ENCODE results near the gene TMEM30A. TPM values are rescaled to one million over a fixed set of nuclear protein-coding genes. Genes with fewer than 3 reads are reported as not detected.

TMEM30A gene
- total and polyA plus RNA-seq, 2 donors = 40.6 to 45.8 TPM

DNA sequence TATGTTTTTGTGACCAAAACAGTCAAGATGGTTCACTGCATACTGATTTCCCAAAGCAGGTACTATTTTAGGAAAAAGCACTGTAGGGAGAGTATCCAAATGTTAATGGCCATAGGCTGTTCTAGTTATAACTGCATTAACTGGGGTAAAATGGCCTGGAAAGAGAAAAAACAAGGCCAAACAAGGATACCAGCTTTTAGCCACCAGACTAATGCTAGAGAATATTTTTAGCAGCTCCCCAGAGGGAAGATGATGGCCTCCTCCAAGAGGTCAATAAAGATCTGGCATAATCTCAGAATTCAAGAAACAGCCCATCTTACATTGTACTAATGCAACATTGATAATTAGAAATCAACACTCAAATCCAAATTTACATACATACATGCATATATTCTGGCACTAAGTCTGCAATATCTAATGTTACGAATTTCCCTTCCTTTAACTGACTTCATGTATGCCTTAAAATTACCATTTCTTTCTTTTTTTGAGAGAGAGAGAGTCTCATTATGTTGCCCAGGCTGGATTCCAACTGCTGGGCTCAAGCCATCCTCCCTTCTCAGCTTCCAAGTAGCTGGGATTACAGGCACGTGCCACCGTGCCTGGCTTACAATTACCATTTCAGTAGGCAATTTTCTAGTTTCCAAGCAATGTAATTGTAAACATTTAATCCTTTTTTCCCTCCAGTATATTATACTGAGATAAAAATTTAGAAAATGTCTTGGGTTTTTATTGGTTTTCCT, 50.3 kb downstream of the TMEM30A start:
- DNase-seq (ENCODE audit: low read depth in 6 of 9, low spot score in 9 of 9) = no peak
- H3K4me3 ChIP-seq (ENCODE audit: low read length in 2 of 2) = no peak overlapping the region
- H3K27me3 ChIP-seq (ENCODE audit: control insufficient read depth in 2 of 2, insufficient read depth in 1 of 2, low read length in 1 of 2) = no peaks in the 10 kb centered on the region
- peaks cover 13 to 21% of the 10 kb centered on the region in 2 donors for H3K36me3 ChIP-seq (ENCODE audit: control insufficient read depth in 2 of 2, insufficient read depth in 2 of 2, low read length in 1 of 2)
- no peak overlapping the region for H3K27ac ChIP-seq (ENCODE audit: low read depth in 1 of 2, low read length in 1 of 2)
- WGBS = 96% methylated on average over 3 of the region's 3 CpGs
- no peaks in the 10 kb centered on the region for H3K4me1 ChIP-seq (ENCODE audit: control insufficient read depth in 2 of 2, insufficient read depth in 2 of 2, low read length in 2 of 2)
- no peaks in the 10 kb centered on the region for H3K9me3 ChIP-seq (ENCODE audit: control insufficient read depth in 2 of 2, insufficient read depth in 1 of 2, low read length in 1 of 2)

DNA sequence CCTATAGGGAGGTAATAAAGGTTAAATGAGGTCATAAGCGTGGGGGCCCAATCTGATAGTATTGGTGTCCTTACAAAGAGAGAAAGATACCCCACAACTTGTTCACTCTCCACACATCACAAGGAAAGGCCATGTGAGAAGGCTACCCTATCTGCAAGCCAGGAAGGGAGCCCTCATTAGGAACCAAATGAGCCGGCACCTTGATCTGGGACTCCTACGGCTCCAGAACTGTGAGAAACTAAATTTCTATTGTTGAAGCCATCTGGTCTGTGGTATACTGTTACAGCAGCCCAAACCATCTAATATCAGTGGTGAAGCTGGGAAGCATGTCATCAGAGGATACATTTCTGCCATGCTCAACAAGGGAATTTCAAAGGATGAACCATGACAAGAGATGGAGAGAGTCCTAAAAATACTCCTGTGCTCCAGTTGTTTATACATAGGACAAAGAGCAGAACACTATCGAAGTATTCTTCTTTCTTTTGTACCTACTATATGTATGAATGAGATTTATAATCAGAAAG, 51.4 kb downstream of the TMEM30A start:
- no peaks in the 10 kb centered on the region for H3K27me3 ChIP-seq (ENCODE audit: control insufficient read depth in 2 of 2, insufficient read depth in 1 of 2, low read length in 1 of 2)
- H3K4me1 ChIP-seq (ENCODE audit: control insufficient read depth in 2 of 2, insufficient read depth in 2 of 2, low read length in 2 of 2) = no peaks in the 10 kb centered on the region
- H3K9me3 ChIP-seq (ENCODE audit: control insufficient read depth in 2 of 2, insufficient read depth in 1 of 2, low read length in 1 of 2) = no peaks in the 10 kb centered on the region
- 96% methylated on average over 4 of the region's 4 CpGs for WGBS
- no peak for DNase-seq (ENCODE audit: low read depth in 6 of 9, low spot score in 9 of 9)
- H3K27ac ChIP-seq (ENCODE audit: low read depth in 1 of 2, low read length in 1 of 2) = no peak overlapping the region
- no peak overlapping the region for H3K4me3 ChIP-seq (ENCODE audit: low read length in 2 of 2)
- H3K36me3 ChIP-seq (ENCODE audit: control insufficient read depth in 2 of 2, insufficient read depth in 2 of 2, low read length in 1 of 2) = peaks cover 6 to 14% of the 10 kb centered on the region in 2 donors

DNA sequence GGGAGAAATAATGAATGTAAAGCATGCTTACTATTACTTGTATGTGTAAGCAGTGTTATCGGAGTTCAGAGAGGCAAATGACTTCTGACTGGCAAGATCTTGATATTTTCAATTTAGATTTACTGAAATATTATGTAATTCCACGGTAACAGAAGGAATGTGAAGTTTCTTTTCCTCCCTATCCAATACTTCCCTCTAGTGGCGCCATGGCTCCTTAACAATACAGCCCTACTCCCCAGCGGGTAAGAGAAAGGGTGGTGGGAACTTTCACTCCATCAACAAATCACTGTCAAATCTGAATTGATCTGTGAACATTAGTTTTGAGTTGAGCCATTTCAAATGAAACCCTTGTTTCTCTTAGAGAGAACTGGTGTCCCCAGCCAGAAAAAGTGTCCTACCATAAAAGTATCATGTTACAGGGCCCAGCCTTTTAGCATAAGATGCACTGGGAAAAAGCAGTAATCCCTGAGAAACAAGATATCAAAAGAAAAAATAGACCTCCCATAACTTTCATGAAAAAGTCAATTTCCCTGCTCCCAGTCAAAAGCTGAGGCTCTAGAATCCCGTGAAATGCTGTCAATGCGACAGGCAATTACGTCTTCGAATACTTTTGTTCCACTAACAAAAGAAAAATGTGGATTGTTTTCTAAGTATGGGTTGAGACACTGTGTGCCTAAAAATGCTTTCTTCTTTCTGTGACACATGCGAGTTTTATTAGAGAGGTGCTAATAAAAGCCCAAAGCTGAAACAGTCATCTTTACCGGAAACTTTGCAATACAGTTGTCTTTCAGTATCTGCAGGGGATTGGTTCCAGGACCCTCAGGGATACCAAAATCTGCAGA, 53.9 kb downstream of the TMEM30A start:
- Histone ChIP-seq H3K4me1 (ENCODE audit: control insufficient read depth in 2 of 2, insufficient read depth in 2 of 2, low read length in 2 of 2) (no peaks in the 10 kb centered on the region), H3K4me3 (ENCODE audit: low read length in 2 of 2) (no peak overlapping the region), H3K27ac (ENCODE audit: low read depth in 1 of 2, low read length in 1 of 2) (no peak overlapping the region), H3K9me3 (ENCODE audit: control insufficient read depth in 2 of 2, insufficient read depth in 1 of 2, low read length in 1 of 2) (no peaks in the 10 kb centered on the region), H3K36me3 (ENCODE audit: control insufficient read depth in 2 of 2, insufficient read depth in 2 of 2, low read length in 1 of 2) (no peaks in the 10 kb centered on the region), H3K27me3 (ENCODE audit: control insufficient read depth in 2 of 2, insufficient read depth in 1 of 2, low read length in 1 of 2) (no peaks in the 10 kb centered on the region)
- WGBS = 73% methylated on average over 10 of the region's 10 CpGs
- DNase-seq (ENCODE audit: low read depth in 6 of 9, low spot score in 9 of 9) = no peak

DNA sequence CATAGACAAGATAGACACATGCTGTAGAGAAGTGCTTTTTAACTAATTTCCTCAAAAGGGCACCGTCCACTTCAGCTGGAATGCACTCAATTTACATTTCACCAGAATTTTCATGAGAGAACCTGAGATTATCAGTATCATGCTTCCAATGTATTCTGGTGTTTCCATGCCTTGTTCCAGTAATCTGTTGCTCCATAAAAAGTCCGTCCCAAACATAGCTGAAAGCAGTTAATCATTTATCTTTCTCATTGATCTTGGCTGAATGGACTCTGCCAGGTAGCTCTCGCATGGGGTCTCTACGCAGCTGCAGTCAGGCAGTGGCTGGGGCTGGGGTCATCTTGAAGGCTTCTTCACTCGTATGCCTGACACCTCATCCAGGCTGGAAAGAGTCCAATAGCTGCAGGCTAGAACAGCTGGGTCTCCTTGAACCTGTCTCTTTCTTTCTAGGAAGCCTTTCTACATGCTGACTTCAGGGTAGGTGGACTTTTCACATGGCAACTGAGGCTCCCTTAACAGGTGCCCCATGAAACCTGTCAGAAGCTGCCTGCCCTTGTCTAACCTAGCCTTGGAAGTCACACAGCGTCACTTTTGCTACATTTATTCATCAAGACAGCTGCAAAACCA, 60.2 kb downstream of the TMEM30A start:
- Histone ChIP-seq H3K36me3 (ENCODE audit: control insufficient read depth in 2 of 2, insufficient read depth in 2 of 2, low read length in 1 of 2) (no peaks in the 10 kb centered on the region), H3K4me3 (ENCODE audit: low read length in 2 of 2) (no peak overlapping the region), H3K4me1 (ENCODE audit: control insufficient read depth in 2 of 2, insufficient read depth in 2 of 2, low read length in 2 of 2) (no peaks in the 10 kb centered on the region), H3K9me3 (ENCODE audit: control insufficient read depth in 2 of 2, insufficient read depth in 1 of 2, low read length in 1 of 2) (no peaks in the 10 kb centered on the region), H3K27me3 (ENCODE audit: control insufficient read depth in 2 of 2, insufficient read depth in 1 of 2, low read length in 1 of 2) (no peaks in the 10 kb centered on the region), H3K27ac (ENCODE audit: low read depth in 1 of 2, low read length in 1 of 2) (no peak overlapping the region)
- DNase-seq (ENCODE audit: low read depth in 6 of 9, low spot score in 9 of 9) = no peak
- WGBS = 91% methylated on average over 6 of the region's 6 CpGs

DNA sequence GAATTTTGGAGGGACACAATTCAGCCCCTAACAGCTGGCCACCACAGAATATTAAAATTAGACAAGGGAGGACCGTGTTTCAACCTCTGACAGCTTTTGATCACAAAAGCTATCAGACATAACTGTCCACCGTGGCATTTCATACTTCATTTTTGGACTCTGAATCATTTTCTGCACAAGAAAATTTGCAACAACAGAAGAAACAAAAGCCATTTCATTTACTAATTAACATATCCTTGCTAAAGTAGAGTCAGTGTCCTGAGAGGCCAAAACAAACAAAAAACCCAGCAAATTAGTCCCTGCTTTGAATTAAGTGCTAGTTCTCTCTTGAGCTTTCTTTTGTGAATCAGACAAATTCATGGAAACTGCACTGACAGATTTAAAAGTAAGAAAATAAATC, 61.2 kb downstream of the TMEM30A start:
- Histone ChIP-seq H3K4me3 (ENCODE audit: low read length in 2 of 2) (no peak overlapping the region), H3K27me3 (ENCODE audit: control insufficient read depth in 2 of 2, insufficient read depth in 1 of 2, low read length in 1 of 2) (no peaks in the 10 kb centered on the region), H3K27ac (ENCODE audit: low read depth in 1 of 2, low read length in 1 of 2) (no peak overlapping the region), H3K9me3 (ENCODE audit: control insufficient read depth in 2 of 2, insufficient read depth in 1 of 2, low read length in 1 of 2) (no peaks in the 10 kb centered on the region), H3K4me1 (ENCODE audit: control insufficient read depth in 2 of 2, insufficient read depth in 2 of 2, low read length in 2 of 2) (no peaks in the 10 kb centered on the region), H3K36me3 (ENCODE audit: control insufficient read depth in 2 of 2, insufficient read depth in 2 of 2, low read length in 1 of 2) (no peaks in the 10 kb centered on the region)
- 88% methylated on average over 2 of the region's 2 CpGs for WGBS
- no peak for DNase-seq (ENCODE audit: low read depth in 6 of 9, low spot score in 9 of 9)

DNA sequence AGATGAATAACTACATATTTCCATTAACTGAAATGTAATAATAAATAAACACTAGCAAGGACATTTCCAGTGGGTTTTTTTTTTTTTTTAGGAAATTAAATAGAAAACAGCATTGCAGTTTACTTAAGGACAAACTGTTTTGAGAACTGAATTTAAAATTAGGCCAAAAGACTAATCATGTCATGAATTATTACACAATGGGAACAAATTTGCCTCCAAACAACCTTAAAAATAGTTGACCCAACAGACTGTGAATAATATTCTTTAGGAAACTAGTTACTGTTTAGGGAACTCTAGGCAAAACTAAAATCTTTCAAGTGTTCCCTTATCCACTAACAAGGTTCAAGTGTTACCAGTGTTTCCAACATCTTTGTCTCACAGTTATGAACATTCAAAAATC, 62.3 kb downstream of the TMEM30A start:
- Histone ChIP-seq H3K27me3 (ENCODE audit: control insufficient read depth in 2 of 2, insufficient read depth in 1 of 2, low read length in 1 of 2) (no peaks in the 10 kb centered on the region), H3K4me1 (ENCODE audit: control insufficient read depth in 2 of 2, insufficient read depth in 2 of 2, low read length in 2 of 2) (no peaks in the 10 kb centered on the region), H3K27ac (ENCODE audit: low read depth in 1 of 2, low read length in 1 of 2) (no peak overlapping the region), H3K4me3 (ENCODE audit: low read length in 2 of 2) (no peak overlapping the region), H3K36me3 (ENCODE audit: control insufficient read depth in 2 of 2, insufficient read depth in 2 of 2, low read length in 1 of 2) (no peaks in the 10 kb centered on the region), H3K9me3 (ENCODE audit: control insufficient read depth in 2 of 2, insufficient read depth in 1 of 2, low read length in 1 of 2) (no peaks in the 10 kb centered on the region)
- DNase-seq (ENCODE audit: low read depth in 6 of 9, low spot score in 9 of 9) = no peak

DNA sequence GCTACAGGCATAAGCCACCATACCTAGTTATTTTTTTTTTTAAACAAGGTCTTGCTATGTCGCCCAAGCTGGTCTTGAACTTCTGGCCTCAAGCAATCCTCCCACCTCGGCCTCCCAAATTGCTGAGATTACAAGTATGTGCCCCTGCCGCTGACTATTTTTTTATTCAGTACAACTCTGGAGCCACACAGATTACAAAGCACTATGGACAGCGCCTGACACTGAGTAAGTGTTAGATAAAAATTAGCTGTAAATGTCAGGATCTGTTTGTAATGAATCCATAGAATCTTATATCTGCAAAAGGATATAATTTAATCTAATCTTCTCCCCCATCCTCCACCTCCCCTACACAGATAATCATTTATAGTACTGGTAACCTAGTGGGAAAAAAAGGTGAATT, 63.5 kb downstream of the TMEM30A start:
- DNase-seq (ENCODE audit: low read depth in 6 of 9, low spot score in 9 of 9) = no peak
- Histone ChIP-seq H3K36me3 (ENCODE audit: control insufficient read depth in 2 of 2, insufficient read depth in 2 of 2, low read length in 1 of 2) (no peaks in the 10 kb centered on the region), H3K27me3 (ENCODE audit: control insufficient read depth in 2 of 2, insufficient read depth in 1 of 2, low read length in 1 of 2) (no peaks in the 10 kb centered on the region), H3K27ac (ENCODE audit: low read depth in 1 of 2, low read length in 1 of 2) (no peak overlapping the region), H3K9me3 (ENCODE audit: control insufficient read depth in 2 of 2, insufficient read depth in 1 of 2, low read length in 1 of 2) (no peaks in the 10 kb centered on the region), H3K4me1 (ENCODE audit: control insufficient read depth in 2 of 2, insufficient read depth in 2 of 2, low read length in 2 of 2) (no peaks in the 10 kb centered on the region), H3K4me3 (ENCODE audit: low read length in 2 of 2) (no peak overlapping the region)
- WGBS = 96% methylated on average over 4 of the region's 4 CpGs

DNA sequence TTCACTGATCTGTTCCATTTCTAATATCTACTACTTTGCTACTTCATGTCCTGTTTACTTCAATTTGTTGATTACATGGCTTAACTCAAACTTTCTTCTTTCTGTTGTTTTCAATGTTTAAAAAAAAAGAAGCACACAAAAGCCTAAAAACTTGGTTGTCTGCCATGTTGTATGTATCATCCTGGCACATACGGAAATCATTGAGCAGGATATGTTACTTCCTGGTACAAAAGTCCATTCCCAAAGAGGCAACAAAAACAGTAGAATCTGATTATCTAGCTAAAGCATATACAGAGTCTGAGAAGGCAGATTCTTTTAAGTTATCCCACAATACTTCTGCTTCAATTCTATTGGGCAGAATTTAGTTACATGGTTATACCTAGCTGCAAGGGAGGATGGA, 64.2 kb downstream of the TMEM30A start:
- DNase-seq (ENCODE audit: low read depth in 6 of 9, low spot score in 9 of 9) = no peak

DNA sequence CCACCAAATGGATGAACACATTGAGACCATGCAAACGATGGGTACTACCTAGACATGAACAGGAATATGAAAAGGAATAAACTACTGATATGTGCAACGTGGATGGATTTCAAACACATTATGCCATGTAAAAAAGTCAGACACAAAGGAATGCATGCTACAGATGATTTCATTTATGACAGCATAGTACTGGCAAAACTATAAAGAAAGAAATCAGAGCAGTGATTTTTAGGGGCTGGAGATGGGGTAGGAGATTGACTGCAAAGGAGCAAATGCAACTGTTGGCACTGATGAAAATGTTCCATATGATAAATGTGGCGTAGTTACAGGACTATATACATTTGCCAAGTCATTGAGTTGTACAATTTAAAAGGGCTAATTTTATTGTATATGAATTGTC, 65.3 kb downstream of the TMEM30A start:
- Histone ChIP-seq H3K36me3 (ENCODE audit: control insufficient read depth in 2 of 2, insufficient read depth in 2 of 2, low read length in 1 of 2) (no peaks in the 10 kb centered on the region), H3K4me1 (ENCODE audit: control insufficient read depth in 2 of 2, insufficient read depth in 2 of 2, low read length in 2 of 2) (no peaks in the 10 kb centered on the region), H3K4me3 (ENCODE audit: low read length in 2 of 2) (no peak overlapping the region), H3K9me3 (ENCODE audit: control insufficient read depth in 2 of 2, insufficient read depth in 1 of 2, low read length in 1 of 2) (no peaks in the 10 kb centered on the region), H3K27ac (ENCODE audit: low read depth in 1 of 2, low read length in 1 of 2) (no peak overlapping the region), H3K27me3 (ENCODE audit: control insufficient read depth in 2 of 2, insufficient read depth in 1 of 2, low read length in 1 of 2) (no peaks in the 10 kb centered on the region)
- 91% methylated on average over 3 of the region's 3 CpGs for WGBS
- no peak for DNase-seq (ENCODE audit: low read depth in 6 of 9, low spot score in 9 of 9)

More for the DNA sequence above, 64.2 kb downstream of the TMEM30A start:
- Histone ChIP-seq H3K4me1 (ENCODE audit: control insufficient read depth in 2 of 2, insufficient read depth in 2 of 2, low read length in 2 of 2) (no peaks in the 10 kb centered on the region), H3K27ac (ENCODE audit: low read depth in 1 of 2, low read length in 1 of 2) (no peak overlapping the region), H3K4me3 (ENCODE audit: low read length in 2 of 2) (no peak overlapping the region), H3K27me3 (ENCODE audit: control insufficient read depth in 2 of 2, insufficient read depth in 1 of 2, low read length in 1 of 2) (no peaks in the 10 kb centered on the region), H3K36me3 (ENCODE audit: control insufficient read depth in 2 of 2, insufficient read depth in 2 of 2, low read length in 1 of 2) (no peaks in the 10 kb centered on the region), H3K9me3 (ENCODE audit: control insufficient read depth in 2 of 2, insufficient read depth in 1 of 2, low read length in 1 of 2) (no peaks in the 10 kb centered on the region)
- 93% methylated on average over 1 of the region's 1 CpG for WGBS
